AG09319 (cell line): ENCODE measurements around the gene WDR43.

ENCODE experiments used
- DNase-seq: peaks from one replicate; pipeline ENCODE4 v3.0.0-alpha.2; 2010; ENCODE audit warnings: low read depth; ENCODE audit errors: extremely low read depth
- CTCF ChIP-seq: IDR thresholded peaks from 2 replicates; pipeline ENCODE4 v1.5.1; 2011; ENCODE audit warnings: low read depth, mild to moderate bottlenecking, inconsistent platforms, low read length, moderate library complexity

WDR43 gene

GRCh38 chr2:28901841-28902240 lies 7.4 kb downstream of the WDR43 start:
- DNase-seq, result no peak
- TF ChIP-seq CTCF, result no peak

GRCh38 chr2:28902584-28902983 lies 8.1 kb downstream of the WDR43 start:
- TF ChIP-seq CTCF, result no peak
- DNase-seq, result no peak

- TF ChIP-seq CTCF, result no peak
- no peak for DNase-seq
These were observed 9.8 kb downstream of the WDR43 start for GRCh38 chr2:28904295-28904694.

GRCh38 chr2:28904802-28905457 lies 10.5 kb downstream of the WDR43 start:
- TF ChIP-seq CTCF, result no peak

GRCh38 chr2:28905533-28905932 lies 11.1 kb downstream of the WDR43 start:
- TF ChIP-seq CTCF, result no peak
- DNase-seq, result no peak

More at GRCh38 chr2:28904802-28905457, 10.5 kb downstream of the WDR43 start:
- DNase-seq, result no peak

GRCh38 chr2:28906376-28906775 lies 11.9 kb downstream of the WDR43 start:
- no peak for TF ChIP-seq CTCF
- no peak for DNase-seq

- DNase-seq, result no peak
- TF ChIP-seq CTCF, result no peak
These were observed 12.4 kb downstream of the WDR43 start for GRCh38 chr2:28906821-28907220.
